GM12878 (cell line): ENCODE results near the gene PHETA2.

Experiments used
- CHD4 ChIP-seq: fragments of 200-600 bp; sonication (generic); IDR thresholded peaks from 2 replicates; pipeline ENCODE4 v1.6.1; 2016; ENCODE audit warnings: mild to moderate bottlenecking
- CTCF ChIP-seq, 3 experiments: IDR thresholded peaks in 2 of 3; conservative IDR thresholded peaks in 1 of 3; 2 replicates each; pipeline ENCODE4 v1.5.1; 2011; ENCODE audit warnings: low read depth in 3 of 3, low read length in 3 of 3, mild to moderate bottlenecking in 3 of 3, control low read depth in 2 of 3, moderate library complexity in 2 of 3, inconsistent platforms in 1 of 3, mixed read lengths in 1 of 3; ENCODE audit not compliant: control insufficient read depth in 2 of 3, insufficient read depth in 1 of 3; ENCODE audit errors: extremely low read depth in 1 of 3
- EP300 ChIP-seq, 2 experiments: fragments of 150-350 bp in 1 of 2; IDR thresholded peaks; 2 replicates each; pipeline ENCODE4 v1.6.1; 2011 to 2012; ENCODE audit warnings: low read depth in 2 of 2, low read length in 2 of 2, borderline replicate concordance in 1 of 2, improper control_type of control experiment in 1 of 2, inconsistent platforms in 1 of 2; ENCODE audit not compliant: control insufficient read depth in 1 of 2
- HDGF ChIP-seq: fragments of 450-650 bp; IDR thresholded peaks from 2 replicates; pipeline ENCODE4 v1.6.1; 2016; ENCODE audit warnings: antibody characterized with exemption
- PAX8 ChIP-seq: fragments of 450-650 bp; IDR thresholded peaks from 2 replicates; pipeline ENCODE4 v1.6.1; 2017; ENCODE audit warnings: mild to moderate bottlenecking, moderate library complexity
- PBX3 ChIP-seq: IDR thresholded peaks from 2 replicates; pipeline ENCODE4 v1.6.1; 2011; ENCODE audit warnings: mild to moderate bottlenecking, low read depth, low read length, moderate library complexity; ENCODE audit not compliant: insufficient replicate concordance
- POLR2A ChIP-seq: IDR thresholded peaks from 2 replicates; pipeline ENCODE4 v1.6.1; 2011; ENCODE audit warnings: low read depth, mild to moderate bottlenecking, low read length
- SPI1 ChIP-seq: IDR thresholded peaks from 2 replicates; pipeline ENCODE4 v1.6.1; 2011; ENCODE audit warnings: low read depth, mild to moderate bottlenecking, low read length, moderate library complexity, borderline replicate concordance; ENCODE audit not compliant: insufficient read depth
- USF1 ChIP-seq: IDR thresholded peaks from 2 replicates; pipeline ENCODE4 v1.6.1; 2011; ENCODE audit warnings: borderline replicate concordance, low read depth, mild to moderate bottlenecking, moderate library complexity, mixed read lengths, low read length; ENCODE audit not compliant: insufficient read depth; ENCODE audit errors: extremely low read length

GRCh38 chr22:42056757-42057511 lies 17.1 kb upstream of the PHETA2 start:
- TF ChIP-seq HDGF: no peak
- TF ChIP-seq CHD4: no peak
- no peak for TF ChIP-seq PAX8
- no peak for TF ChIP-seq PBX3
- TF ChIP-seq USF1: no peak
- no peak for TF ChIP-seq SPI1
- no peak for TF ChIP-seq POLR2A
- TF ChIP-seq CTCF (IDR thresholded peaks at IDR 0.05 in 2 of 3, conservative IDR thresholded peaks at IDR 0.05 in 1 of 3; ENCODE audit: control insufficient read depth in 2 of 3, extremely low read depth in 1 of 3, insufficient read depth in 1 of 3, low read depth in 3 of 3, low read length in 3 of 3): no peak
- no peak for TF ChIP-seq EP300 (IDR thresholded peaks at IDR 0.05; ENCODE audit: borderline replicate concordance in 1 of 2, control insufficient read depth in 1 of 2, low read depth in 2 of 2, low read length in 2 of 2)
